Measurements from ENCODE around the gene LCOR.

- no peak for TF ChIP-seq CTCF (IDR thresholded peaks at IDR 0.05; ENCODE audit: low read length)
- no peak for TF ChIP-seq EZH2 (optimal IDR thresholded peaks at IDR 0.05; ENCODE audit: low read depth, low read length)
Measured at GRCh38 chr10:96921655-96922054, 89.6 kb downstream of the LCOR start.
